ENCODE results near the gene PIK3R6. TPM values are rescaled to one million over a fixed set of nuclear protein-coding genes. Genes with fewer than 3 reads are reported as not detected.

Gene PIK3R6
- total RNA-seq, 1 experiment from 2014 or later = not detected

DNA sequence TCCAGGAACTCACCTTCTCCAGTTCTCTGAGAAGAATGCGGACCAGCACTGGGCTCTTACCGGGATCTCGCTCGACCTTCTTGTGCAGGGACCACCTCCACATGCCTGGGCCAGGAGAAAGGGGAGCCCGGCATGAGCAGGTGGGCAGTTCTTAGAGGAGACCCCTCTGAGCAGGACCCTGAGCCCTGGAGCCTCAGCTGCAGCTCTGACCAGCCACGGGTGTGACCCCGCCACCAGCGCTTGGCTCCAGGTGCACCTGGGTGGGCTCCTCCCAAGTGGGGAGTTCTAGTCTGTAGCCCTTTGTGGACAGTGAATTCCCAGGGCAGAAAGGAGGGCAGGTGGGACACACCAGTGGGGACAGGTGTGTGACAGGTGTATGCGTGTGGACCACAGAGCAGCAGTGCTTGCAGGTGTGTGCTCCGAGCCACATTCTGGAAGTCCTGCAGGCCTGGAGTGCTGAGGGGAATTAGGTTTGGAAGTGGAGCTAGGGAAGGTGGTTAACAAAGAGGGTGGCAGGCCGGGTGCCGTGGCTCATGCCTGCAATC, 28.9 kb downstream of the PIK3R6 start:
- H3K4me1 Mint-ChIP-seq (ENCODE audit: low read depth, unreplicated experiment) = no peaks in the 10 kb centered on the region
- intact Hi-C loops (cut with micrococcal nuclease; ENCODE audit: unreplicated experiment) = no loop called here
- no peaks in the 10 kb centered on the region for H3K27me3 Mint-ChIP-seq (ENCODE audit: insufficient read depth, unreplicated experiment)
- no peak overlapping the region for H3K4me3 Mint-ChIP-seq (ENCODE audit: unreplicated experiment)
- DNase-seq = no peak
- no peak overlapping the region for H3K4me3 ChIP-seq (ENCODE audit: low read depth, low read length)
- no peaks in the 10 kb centered on the region for H3K36me3 ChIP-seq (ENCODE audit: control insufficient read depth, insufficient read depth, low read length)
- ChIA-PET CTCF (no interaction called here), POLR2A (no interaction called here)
- H3K9me3 ChIP-seq = no peaks in the 10 kb centered on the region
- no peaks in the 10 kb centered on the region for H3K9me3 Mint-ChIP-seq (ENCODE audit: unreplicated experiment)
- H3K27me3 ChIP-seq (replicated peaks; ENCODE audit: control insufficient read depth, insufficient read depth, low read length) = no peaks in the 10 kb centered on the region
- no peaks in the 10 kb centered on the region for H3K36me3 Mint-ChIP-seq (ENCODE audit: insufficient read depth, unreplicated experiment)
- BruUV-seq (replicated peaks) = no TSS peak
- TF ChIP-seq, protein P1, sequence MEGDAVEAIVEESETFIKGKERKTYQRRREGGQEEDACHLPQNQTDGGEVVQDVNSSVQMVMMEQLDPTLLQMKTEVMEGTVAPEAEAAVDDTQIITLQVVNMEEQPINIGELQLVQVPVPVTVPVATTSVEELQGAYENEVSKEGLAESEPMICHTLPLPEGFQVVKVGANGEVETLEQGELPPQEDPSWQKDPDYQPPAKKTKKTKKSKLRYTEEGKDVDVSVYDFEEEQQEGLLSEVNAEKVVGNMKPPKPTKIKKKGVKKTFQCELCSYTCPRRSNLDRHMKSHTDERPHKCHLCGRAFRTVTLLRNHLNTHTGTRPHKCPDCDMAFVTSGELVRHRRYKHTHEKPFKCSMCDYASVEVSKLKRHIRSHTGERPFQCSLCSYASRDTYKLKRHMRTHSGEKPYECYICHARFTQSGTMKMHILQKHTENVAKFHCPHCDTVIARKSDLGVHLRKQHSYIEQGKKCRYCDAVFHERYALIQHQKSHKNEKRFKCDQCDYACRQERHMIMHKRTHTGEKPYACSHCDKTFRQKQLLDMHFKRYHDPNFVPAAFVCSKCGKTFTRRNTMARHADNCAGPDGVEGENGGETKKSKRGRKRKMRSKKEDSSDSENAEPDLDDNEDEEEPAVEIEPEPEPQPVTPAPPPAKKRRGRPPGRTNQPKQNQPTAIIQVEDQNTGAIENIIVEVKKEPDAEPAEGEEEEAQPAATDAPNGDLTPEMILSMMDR (IDR thresholded peaks at IDR 0.05; ENCODE audit: insufficient read depth in 1 of 2, low read depth in 1 of 2, low read length in 1 of 2, severe bottlenecking in 1 of 2, unreplicated experiment in 1 of 2) = no peak
- H3K4me1 ChIP-seq = no peaks in the 10 kb centered on the region
- no peak overlapping the region for H3K27ac Mint-ChIP-seq (ENCODE audit: unreplicated experiment)

DNA sequence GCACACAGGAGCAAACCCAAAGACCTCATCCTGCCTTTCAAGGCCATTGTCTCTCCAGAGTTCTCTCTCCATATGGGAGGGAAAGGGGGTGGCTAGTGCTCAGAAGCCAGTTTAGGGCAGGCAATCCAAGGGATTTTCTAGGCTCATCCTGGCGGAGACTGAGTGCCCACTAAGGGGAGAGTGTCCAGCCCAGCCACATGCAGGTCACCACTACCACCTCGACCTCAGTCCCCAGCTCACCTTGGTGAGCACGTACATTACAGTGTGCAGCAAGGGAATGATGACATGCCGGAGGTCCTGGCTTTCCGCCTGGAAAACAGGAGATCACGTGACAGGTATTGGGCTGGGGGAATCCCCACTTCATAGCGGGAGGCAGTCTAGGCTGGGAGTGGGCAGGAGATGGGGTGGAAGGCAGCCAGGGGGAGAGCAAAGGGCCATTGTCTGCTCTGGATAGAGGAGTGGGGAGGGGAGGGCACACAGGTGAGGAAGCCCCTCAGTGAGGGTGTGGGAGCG, 29.9 kb downstream of the PIK3R6 start:
- no peak overlapping the region for H3K27ac Mint-ChIP-seq (ENCODE audit: unreplicated experiment)
- H3K36me3 Mint-ChIP-seq (ENCODE audit: insufficient read depth, unreplicated experiment) = no peaks in the 10 kb centered on the region

DNA sequence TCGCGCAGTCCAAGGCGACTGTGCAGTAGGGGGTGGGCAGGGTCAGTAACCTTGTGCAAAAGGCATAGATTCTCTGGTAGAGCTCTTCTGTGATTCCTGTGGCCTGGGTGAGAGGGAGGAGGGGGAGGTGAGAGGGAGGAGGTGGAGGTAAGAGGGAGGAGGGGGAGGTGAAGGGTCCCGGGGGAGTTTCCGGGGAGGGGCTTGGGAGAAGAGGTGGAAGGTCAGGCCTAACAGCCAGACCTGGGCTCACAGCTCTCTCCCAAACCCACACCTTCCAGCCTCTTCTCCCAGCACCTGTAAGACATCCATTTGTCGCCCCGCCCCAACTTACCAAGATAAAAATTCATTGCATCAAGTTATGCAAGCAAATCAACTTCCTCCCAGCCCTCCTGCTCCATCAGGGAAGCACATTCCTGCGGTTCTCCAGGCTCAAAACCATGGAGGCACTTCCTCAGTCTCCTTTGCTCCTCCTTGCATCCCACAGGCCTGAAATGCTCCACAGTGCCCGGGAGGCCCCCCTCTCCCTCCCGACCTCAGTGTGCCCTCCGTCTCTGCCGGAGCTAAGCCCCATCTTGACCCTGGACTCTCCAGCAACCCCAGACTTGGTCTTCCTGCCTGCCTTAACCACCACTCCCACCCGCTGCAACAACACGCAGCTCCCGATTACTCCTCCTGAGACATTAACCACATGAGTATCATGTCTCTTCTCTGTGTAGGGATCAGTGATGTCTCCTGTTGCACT, 30.5 kb downstream of the PIK3R6 start:
- no peak overlapping the region for H3K27ac Mint-ChIP-seq (ENCODE audit: unreplicated experiment)
- no peaks in the 10 kb centered on the region for H3K27me3 Mint-ChIP-seq (ENCODE audit: insufficient read depth, unreplicated experiment)
- no peaks in the 10 kb centered on the region for H3K4me1 Mint-ChIP-seq (ENCODE audit: low read depth, unreplicated experiment)
- H3K36me3 Mint-ChIP-seq (ENCODE audit: insufficient read depth, unreplicated experiment) = no peaks in the 10 kb centered on the region
- no peaks in the 10 kb centered on the region for H3K9me3 ChIP-seq
- TF ChIP-seq, protein P1 (IDR thresholded peaks at IDR 0.05; ENCODE audit: insufficient read depth in 1 of 2, low read depth in 1 of 2, low read length in 1 of 2, severe bottlenecking in 1 of 2, unreplicated experiment in 1 of 2) = no peak
- H3K4me3 ChIP-seq (ENCODE audit: low read depth, low read length) = no peak overlapping the region
- DNase-seq = no peak
- H3K36me3 ChIP-seq (ENCODE audit: control insufficient read depth, insufficient read depth, low read length) = no peaks in the 10 kb centered on the region
- H3K4me3 Mint-ChIP-seq (ENCODE audit: unreplicated experiment) = no peak overlapping the region
- ChIA-PET CTCF (interaction anchor here (0.6 kb wide), 1 partner anchor 12 kb away, joined by 3 read pairs; no protein-coding TSS in a partner anchor), POLR2A (no interaction called here)
- no peaks in the 10 kb centered on the region for H3K4me1 ChIP-seq
- H3K9me3 Mint-ChIP-seq (ENCODE audit: unreplicated experiment) = no peaks in the 10 kb centered on the region
- no TSS peak for BruUV-seq (replicated peaks)
- intact Hi-C loops (cut with micrococcal nuclease; ENCODE audit: unreplicated experiment) = no loop called here
- H3K27me3 ChIP-seq (replicated peaks; ENCODE audit: control insufficient read depth, insufficient read depth, low read length) = no peaks in the 10 kb centered on the region

More for the DNA sequence above, 29.9 kb downstream of the PIK3R6 start:
- no peaks in the 10 kb centered on the region for H3K27me3 Mint-ChIP-seq (ENCODE audit: insufficient read depth, unreplicated experiment)
- H3K4me1 ChIP-seq = no peaks in the 10 kb centered on the region
- DNase-seq = no peak
- H3K36me3 ChIP-seq (ENCODE audit: control insufficient read depth, insufficient read depth, low read length) = no peaks in the 10 kb centered on the region
- POLR2A ChIA-PET = no interaction called here
- no peaks in the 10 kb centered on the region for H3K27me3 ChIP-seq (replicated peaks; ENCODE audit: control insufficient read depth, insufficient read depth, low read length)
- no peaks in the 10 kb centered on the region for H3K4me1 Mint-ChIP-seq (ENCODE audit: low read depth, unreplicated experiment)
- no peaks in the 10 kb centered on the region for H3K9me3 ChIP-seq
- TF ChIP-seq, protein P1 (IDR thresholded peaks at IDR 0.05; ENCODE audit: insufficient read depth in 1 of 2, low read depth in 1 of 2, low read length in 1 of 2, severe bottlenecking in 1 of 2, unreplicated experiment in 1 of 2) = no peak
- BruUV-seq (replicated peaks) = no TSS peak
- intact Hi-C loops (cut with micrococcal nuclease; ENCODE audit: unreplicated experiment) = no loop called here
- no peak overlapping the region for H3K4me3 ChIP-seq (ENCODE audit: low read depth, low read length)
- no peaks in the 10 kb centered on the region for H3K9me3 Mint-ChIP-seq (ENCODE audit: unreplicated experiment)
- CTCF ChIA-PET = no interaction called here
- no peak overlapping the region for H3K4me3 Mint-ChIP-seq (ENCODE audit: unreplicated experiment)
